ENCODE data around the gene FCGBP.
A peak's percentile ranks its signal among the peaks of the same experiment; 100 is the strongest.

Gene FCGBP

GRCh38 chr19:39934584-39935363 lies at the start of gene FCGBP:
FCGBP (minus strand) TSS chr19:39934634.
- H3K4me3 ChIP-seq (ENCODE audit: low read depth, low read length): no peak within 1 kb of the TSS
- DNase-seq (ENCODE audit: low read depth): no peak
- no peak for TF ChIP-seq CTCF (IDR thresholded peaks at IDR 0.05; ENCODE audit: low read depth, low read length, missing control alignments)
- in situ Hi-C loops (cut with HindIII; ENCODE audit: low sequenced_read_pairs): no loop called here

GRCh38 chr19:39983695-39984300 lies 49.4 kb upstream of the FCGBP start:
- no peak overlapping the region for H3K4me3 ChIP-seq (ENCODE audit: low read depth, low read length)
- in situ Hi-C loops (cut with HindIII; ENCODE audit: low sequenced_read_pairs): no loop called here
- TF ChIP-seq CTCF (IDR thresholded peaks at IDR 0.05; ENCODE audit: low read depth, low read length, missing control alignments): no peak
- no peak for DNase-seq (ENCODE audit: low read depth)

GRCh38 chr19:39982883-39983282 lies 48.4 kb upstream of the FCGBP start:
- no peak for DNase-seq (ENCODE audit: low read depth)
- in situ Hi-C loops (cut with HindIII; ENCODE audit: low sequenced_read_pairs): no loop called here
- H3K4me3 ChIP-seq (ENCODE audit: low read depth, low read length): no peak overlapping the region
- no peak for TF ChIP-seq CTCF (IDR thresholded peaks at IDR 0.05; ENCODE audit: low read depth, low read length, missing control alignments)

- H3K4me3 ChIP-seq (ENCODE audit: low read depth, low read length): no peak overlapping the region
- no peak for TF ChIP-seq CTCF (IDR thresholded peaks at IDR 0.05; ENCODE audit: low read depth, low read length, missing control alignments)
- in situ Hi-C loops (cut with HindIII; ENCODE audit: low sequenced_read_pairs): no loop called here
- DNase-seq (ENCODE audit: low read depth): no peak
Measured at GRCh38 chr19:39974377-39975155, 40.1 kb upstream of the FCGBP start.

- in situ Hi-C loops (cut with HindIII; ENCODE audit: low sequenced_read_pairs): no loop called here
- no peak for DNase-seq (ENCODE audit: low read depth)
- peak overlapping the region; percentile 99 for H3K4me3 ChIP-seq (ENCODE audit: low read depth, low read length)
- TF ChIP-seq CTCF (IDR thresholded peaks at IDR 0.05; ENCODE audit: low read depth, low read length, missing control alignments): no peak
Measured at GRCh38 chr19:39971380-39972035, 37.1 kb upstream of the FCGBP start.
